NT2/D1 (cell line): ENCODE data around the gene SRXN1.

Source experiments
- SUZ12 ChIP-seq: IDR thresholded peaks from 2 replicates; pipeline ENCODE4 v1.6.1; 2011; ENCODE audit not compliant: insufficient read length, insufficient read depth; ENCODE audit errors: extremely low read depth
- ZNF274 ChIP-seq: IDR thresholded peaks from 2 replicates; pipeline ENCODE4 v1.6.1; 2011; ENCODE audit warnings: mild to moderate bottlenecking, low read depth, low read length

- TF ChIP-seq SUZ12 (no peak), ZNF274 (no peak)
Observed at GRCh38 chr20:661474-662270, 8.7 kb upstream of the SRXN1 start.
